Parathyroid adenoma (tissue), 2 donors: ENCODE results near the gene RCOR1.
"Not testable (repeated sequence)": the region's sequence is repeated elsewhere in the genome, so short reads cannot be mapped to it uniquely, and the experiment has no call there.

Experiments used
- H2AFZ ChIP-seq: fragments of 300-600 bp; sonication (generic); one replicate; pipeline ENCODE4 v1.7.0; 2017; ENCODE audit warnings: antibody characterized with exemption, mild to moderate bottlenecking
- H3K27ac ChIP-seq: fragments of 300-600 bp; sonication (generic); one replicate; pipeline ENCODE4 v1.7.0; 2017
- H3K27me3 ChIP-seq: fragments of 300-600 bp; sonication (generic); one replicate; pipeline ENCODE4 v1.7.0; 2017; ENCODE audit warnings: low read length; ENCODE audit not compliant: control insufficient read depth, insufficient read depth
- H3K36me3 ChIP-seq: fragments of 300-600 bp; sonication (generic); one replicate; pipeline ENCODE4 v1.7.0; 2017; ENCODE audit warnings: low read length; ENCODE audit not compliant: control insufficient read depth, insufficient read depth
- H3K4me1 ChIP-seq: fragments of 300-600 bp; sonication (generic); one replicate; pipeline ENCODE4 v1.7.0; 2017; ENCODE audit warnings: control low read depth
- H3K4me2 ChIP-seq: fragments of 300-600 bp; sonication (generic); one replicate; pipeline ENCODE4 v1.7.0; 2017; ENCODE audit warnings: low read length
- H3K4me3 ChIP-seq: fragments of 300-600 bp; sonication (generic); one replicate; pipeline ENCODE4 v1.7.0; 2017; ENCODE audit warnings: low read depth, low read length
- H3K79me2 ChIP-seq: fragments of 300-600 bp; sonication (generic); one replicate; pipeline ENCODE4 v1.7.0; 2017; ENCODE audit warnings: control low read depth
- H3K9ac ChIP-seq: fragments of 300-600 bp; sonication (generic); one replicate; pipeline ENCODE4 v1.7.0; 2017; ENCODE audit warnings: mild to moderate bottlenecking
- H3K9me3 ChIP-seq: fragments of 300-600 bp; sonication (generic); one replicate; pipeline ENCODE4 v1.7.0; 2017; ENCODE audit warnings: low read length; ENCODE audit not compliant: control insufficient read depth
- TF ChIP-seq, protein P1 (sequence below): fragments of 300-600 bp; sonication (generic); IDR thresholded peaks from one replicate; pipeline ENCODE4 v1.7.0; 2017; ENCODE audit warnings: antibody characterized with exemption, mild to moderate bottlenecking
- donor health status: primary hyperparathyroidism.

The RCOR1 gene

GRCh38 chr14:102616318-102616717 lies 23.9 kb downstream of the RCOR1 start:
- TF ChIP-seq, protein P1, sequence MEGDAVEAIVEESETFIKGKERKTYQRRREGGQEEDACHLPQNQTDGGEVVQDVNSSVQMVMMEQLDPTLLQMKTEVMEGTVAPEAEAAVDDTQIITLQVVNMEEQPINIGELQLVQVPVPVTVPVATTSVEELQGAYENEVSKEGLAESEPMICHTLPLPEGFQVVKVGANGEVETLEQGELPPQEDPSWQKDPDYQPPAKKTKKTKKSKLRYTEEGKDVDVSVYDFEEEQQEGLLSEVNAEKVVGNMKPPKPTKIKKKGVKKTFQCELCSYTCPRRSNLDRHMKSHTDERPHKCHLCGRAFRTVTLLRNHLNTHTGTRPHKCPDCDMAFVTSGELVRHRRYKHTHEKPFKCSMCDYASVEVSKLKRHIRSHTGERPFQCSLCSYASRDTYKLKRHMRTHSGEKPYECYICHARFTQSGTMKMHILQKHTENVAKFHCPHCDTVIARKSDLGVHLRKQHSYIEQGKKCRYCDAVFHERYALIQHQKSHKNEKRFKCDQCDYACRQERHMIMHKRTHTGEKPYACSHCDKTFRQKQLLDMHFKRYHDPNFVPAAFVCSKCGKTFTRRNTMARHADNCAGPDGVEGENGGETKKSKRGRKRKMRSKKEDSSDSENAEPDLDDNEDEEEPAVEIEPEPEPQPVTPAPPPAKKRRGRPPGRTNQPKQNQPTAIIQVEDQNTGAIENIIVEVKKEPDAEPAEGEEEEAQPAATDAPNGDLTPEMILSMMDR = no peak
- Histone ChIP-seq H3K4me1 (peaks cover 2% of the 10 kb centered on the region), H3K9ac (no peak overlapping the region), H3K27ac (no peak overlapping the region), H3K79me2 (peaks cover 30% of the 10 kb centered on the region), H2AFZ (no peak overlapping the region), H3K4me3 (no peak overlapping the region), H3K36me3 (no peaks in the 10 kb centered on the region), H3K9me3 (no peaks in the 10 kb centered on the region), H3K27me3 (no peaks in the 10 kb centered on the region), H3K4me2 (no peak overlapping the region)

- no peak overlapping the region for H3K27ac ChIP-seq
- peaks cover 26% of the 10 kb centered on the region for H3K79me2 ChIP-seq
- H2AFZ ChIP-seq = no peak overlapping the region
- no peaks in the 10 kb centered on the region for H3K27me3 ChIP-seq
- H3K4me2 ChIP-seq = no peak overlapping the region
- TF ChIP-seq, protein P1 = no peak
- no peaks in the 10 kb centered on the region for H3K36me3 ChIP-seq
- no peaks in the 10 kb centered on the region for H3K9me3 ChIP-seq
- H3K4me3 ChIP-seq = no peak overlapping the region
- peaks cover 2% of the 10 kb centered on the region for H3K4me1 ChIP-seq
- H3K9ac ChIP-seq = no peak overlapping the region
These were observed 24.4 kb downstream of the RCOR1 start for GRCh38 chr14:102616799-102617198.

DNA sequence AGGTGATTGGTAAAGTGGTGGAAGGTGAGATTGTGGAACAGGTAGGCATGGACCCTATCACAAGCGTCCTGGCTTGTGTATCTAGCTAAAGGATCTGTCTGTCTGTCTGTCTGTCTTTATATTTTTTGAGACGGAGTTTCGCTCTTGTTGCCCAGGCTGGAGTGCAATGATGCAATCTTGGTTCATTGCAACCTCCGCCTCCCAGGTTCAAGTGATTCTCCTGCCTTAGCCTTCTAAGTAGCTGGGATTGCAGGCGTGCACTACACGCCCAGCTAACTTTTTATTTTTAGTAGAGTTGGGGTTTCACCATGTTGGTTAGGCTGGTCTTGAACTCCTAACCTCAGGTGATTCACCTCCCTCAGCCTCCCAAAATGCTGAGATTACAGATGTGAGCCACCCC lies 26.6 kb downstream of the RCOR1 start:
- not testable (repeated sequence) for H3K9me3 ChIP-seq, H3K27me3 ChIP-seq, H3K9ac ChIP-seq, H3K36me3 ChIP-seq, H3K27ac ChIP-seq, H2AFZ ChIP-seq, H3K4me3 ChIP-seq, H3K4me2 ChIP-seq, H3K4me1 ChIP-seq
- H3K79me2 ChIP-seq = peaks cover 17% of the 10 kb centered on the region

DNA sequence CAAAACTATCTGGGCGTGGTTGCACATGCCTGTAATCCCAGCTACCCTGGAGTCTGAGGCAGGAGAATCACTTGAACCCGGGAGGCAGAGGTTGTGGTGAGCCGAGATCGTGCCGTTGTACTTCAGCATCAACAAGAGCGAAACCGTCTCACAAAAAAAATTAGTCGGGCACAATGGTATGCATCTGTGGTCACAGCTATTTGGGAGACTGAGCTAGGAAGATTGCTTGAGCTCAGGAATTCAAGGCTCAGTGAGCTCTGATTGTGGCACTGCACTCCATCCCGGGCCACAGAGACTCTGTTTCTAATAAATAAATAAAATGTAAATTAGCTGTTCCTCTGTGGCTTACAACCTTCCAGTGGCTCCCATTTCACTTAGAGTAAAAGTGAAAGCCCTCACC lies 28.0 kb downstream of the RCOR1 start:
- Histone ChIP-seq H3K79me2 (peaks cover 16% of the 10 kb centered on the region), H3K9me3 (no peaks in the 10 kb centered on the region), H3K4me1 (peaks cover 2% of the 10 kb centered on the region), H3K4me3 (no peak overlapping the region), H3K9ac (no peak overlapping the region), H3K27ac (no peak overlapping the region), H3K36me3 (no peaks in the 10 kb centered on the region), H3K27me3 (no peaks in the 10 kb centered on the region), H2AFZ (no peak overlapping the region), H3K4me2 (no peak overlapping the region)
- TF ChIP-seq, protein P1 = no peak

- TF ChIP-seq, protein P1 = no peak
- no peaks in the 10 kb centered on the region for H3K4me1 ChIP-seq
- no peak overlapping the region for H3K9ac ChIP-seq
- H3K4me2 ChIP-seq = no peak overlapping the region
- H3K36me3 ChIP-seq = no peaks in the 10 kb centered on the region
- no peak overlapping the region for H3K27ac ChIP-seq
- peaks cover 5% of the 10 kb centered on the region for H3K79me2 ChIP-seq
- no peaks in the 10 kb centered on the region for H3K9me3 ChIP-seq
- no peak overlapping the region for H3K4me3 ChIP-seq
- no peaks in the 10 kb centered on the region for H3K27me3 ChIP-seq
- H2AFZ ChIP-seq = no peak overlapping the region
These were observed 29.9 kb downstream of the RCOR1 start for GRCh38 chr14:102622262-102622885.
